HEK293T (cell line): Measurements from ENCODE around the gene ADNP.

Experiments
- CTCF ChIA-PET: fragments of 350-600 bp; formaldehyde crosslinking; extraction: SDS; loops from one replicate; lab custom pipeline; 2021; ENCODE audit warnings: antibody characterized with exemption, inconsistent platforms; lab: Yijun Ruan, JAX
- POLR2A ChIA-PET: fragments of 350-600 bp; formaldehyde crosslinking; extraction: SDS; loops from one replicate; lab custom pipeline; 2020; ENCODE audit warnings: antibody characterized with exemption, inconsistent platforms; lab: Yijun Ruan, JAX
- DNase-seq: peaks from one replicate; pipeline ENCODE4 v3.0.0; 2012; ENCODE audit warnings: mixed read lengths; ENCODE audit errors: extremely low spot score
- ARNT ChIP-seq: fragments of 450-650 bp; IDR thresholded peaks from 2 replicates; pipeline ENCODE4 v1.6.1; 2017; ENCODE audit warnings: mild to moderate bottlenecking
- BHLHE40 ChIP-seq: fragments of 450-650 bp; IDR thresholded peaks from 2 replicates; pipeline ENCODE4 v1.6.1; 2016; ENCODE audit warnings: mild to moderate bottlenecking, moderate library complexity, borderline replicate concordance
- CTBP1 ChIP-seq: fragments of 450-650 bp; IDR thresholded peaks from 2 replicates; pipeline ENCODE4 v1.6.1; 2016; ENCODE audit warnings: borderline replicate concordance
- ELF4 ChIP-seq: fragments of 450-650 bp; IDR thresholded peaks from 2 replicates; pipeline ENCODE4 v1.6.1; 2017; ENCODE audit warnings: antibody characterized with exemption
- FOXA1 ChIP-seq: fragments of 450-650 bp; IDR thresholded peaks from 2 replicates; pipeline ENCODE4 v1.6.1; 2016; ENCODE audit warnings: mild to moderate bottlenecking
- FOXK2 ChIP-seq: fragments of 450-650 bp; IDR thresholded peaks from 2 replicates; pipeline ENCODE4 v1.6.1; 2016; ENCODE audit warnings: mild to moderate bottlenecking
- FOXM1 ChIP-seq: fragments of 450-650 bp; IDR thresholded peaks from 2 replicates; pipeline ENCODE4 v1.6.1; 2017; ENCODE audit warnings: mild to moderate bottlenecking, borderline replicate concordance
- HDGF ChIP-seq: fragments of 450-650 bp; IDR thresholded peaks from 2 replicates; pipeline ENCODE4 v1.6.1; 2017; ENCODE audit warnings: antibody characterized with exemption, borderline replicate concordance
- L3MBTL2 ChIP-seq: fragments of 450-650 bp; conservative IDR thresholded peaks from 2 replicates; pipeline ENCODE4 v1.6.1; 2016; ENCODE audit warnings: mild to moderate bottlenecking
- LEF1 ChIP-seq: fragments of 450-650 bp; IDR thresholded peaks from 2 replicates; pipeline ENCODE4 v1.6.1; 2017; ENCODE audit warnings: mild to moderate bottlenecking, borderline replicate concordance
- NFRKB ChIP-seq: fragments of 450-650 bp; IDR thresholded peaks from 2 replicates; pipeline ENCODE4 v1.6.1; 2016; ENCODE audit warnings: mild to moderate bottlenecking, moderate library complexity
- PKNOX1 ChIP-seq: fragments of 450-650 bp; IDR thresholded peaks from 2 replicates; pipeline ENCODE4 v1.6.1; 2016
- SP1 ChIP-seq: fragments of 450-650 bp; IDR thresholded peaks from 2 replicates; pipeline ENCODE4 v1.6.1; 2017
- SUZ12 ChIP-seq: fragments of 450-650 bp; IDR thresholded peaks from 2 replicates; pipeline ENCODE4 v1.6.1; 2016; ENCODE audit warnings: mild to moderate bottlenecking
- TARDBP ChIP-seq: fragments of 450-650 bp; IDR thresholded peaks from 2 replicates; pipeline ENCODE4 v1.6.1; 2016
- ZNF384 ChIP-seq: fragments of 450-650 bp; IDR thresholded peaks from 2 replicates; pipeline ENCODE4 v1.6.1; 2016

Gene ADNP

GRCh38 chr20:50868509-50869495 is 62.4 kb downstream of the ADNP start:
- DNase-seq: no peak
- CTCF ChIA-PET: no interaction called here
- TF ChIP-seq FOXM1 (no peak), SP1 (no peak), ZNF384 (no peak), BHLHE40 (no peak), FOXK2 (no peak), FOXA1 (no peak), LEF1 (no peak), ELF4 (no peak), HDGF (no peak), CTBP1 (no peak), PKNOX1 (no peak), ARNT (no peak), NFRKB (no peak), TARDBP (no peak), SUZ12 (no peak), L3MBTL2 (no peak)
- POLR2A ChIA-PET: no interaction called here

- no peak for DNase-seq
- CTCF ChIA-PET: no interaction called here
- POLR2A ChIA-PET: no interaction called here
- TF ChIP-seq SUZ12 (no peak), BHLHE40 (no peak), ELF4 (no peak), FOXA1 (no peak), LEF1 (no peak), ARNT (no peak), FOXK2 (no peak), L3MBTL2 (no peak), PKNOX1 (no peak), ZNF384 (no peak), TARDBP (no peak), CTBP1 (no peak), HDGF (no peak), SP1 (no peak), NFRKB (no peak), FOXM1 (no peak)
These were observed 63.4 kb downstream of the ADNP start for GRCh38 chr20:50867805-50868204.

GRCh38 chr20:50866831-50867230 is 64.4 kb downstream of the ADNP start:
- TF ChIP-seq CTBP1: no peak
- TF ChIP-seq FOXK2: no peak
- TF ChIP-seq TARDBP: no peak
- no peak for TF ChIP-seq ZNF384
- TF ChIP-seq SP1: no peak
- no peak for TF ChIP-seq NFRKB
- no peak for TF ChIP-seq FOXM1
- TF ChIP-seq FOXA1: no peak
- TF ChIP-seq PKNOX1: no peak
- TF ChIP-seq SUZ12: no peak
- ChIA-PET CTCF (no interaction called here), POLR2A (no interaction called here)
- DNase-seq: no peak

GRCh38 chr20:50866036-50866685 is 65.1 kb downstream of the ADNP start:
- no peak for DNase-seq
- CTCF ChIA-PET: interaction anchor here (1.6 kb wide), 1 partner anchor 10 kb away, joined by 3 read pairs; no protein-coding TSS in a partner anchor
- POLR2A ChIA-PET: no interaction called here
- TF ChIP-seq LEF1: no peak
- no peak for TF ChIP-seq FOXA1
- no peak for TF ChIP-seq PKNOX1
- TF ChIP-seq HDGF: no peak
- no peak for TF ChIP-seq FOXK2
- no peak for TF ChIP-seq L3MBTL2
- no peak for TF ChIP-seq FOXM1
- no peak for TF ChIP-seq ELF4
- no peak for TF ChIP-seq NFRKB
- TF ChIP-seq ZNF384: no peak
- no peak for TF ChIP-seq SUZ12
- no peak for TF ChIP-seq ARNT
- no peak for TF ChIP-seq TARDBP
- no peak for TF ChIP-seq CTBP1
- TF ChIP-seq SP1: no peak

GRCh38 chr20:50865591-50865990 is 65.6 kb downstream of the ADNP start:
- ChIA-PET CTCF (interaction anchor here (0.5 to 1.6 kb wide), 2 partner anchors 9 to 11 kb away, joined by 3 read pairs; no protein-coding TSS in a partner anchor), POLR2A (no interaction called here)
- DNase-seq: no peak
- no peak for TF ChIP-seq L3MBTL2
- no peak for TF ChIP-seq PKNOX1
- TF ChIP-seq ELF4: no peak
- TF ChIP-seq CTBP1: no peak
- no peak for TF ChIP-seq LEF1
- TF ChIP-seq SUZ12: no peak
- no peak for TF ChIP-seq BHLHE40
- TF ChIP-seq ARNT: no peak
- TF ChIP-seq FOXA1: no peak
- no peak for TF ChIP-seq TARDBP
- no peak for TF ChIP-seq SP1
